H7 (cell line): ENCODE measurements around the gene WDR35. TPM values are rescaled to one million over a fixed set of nuclear protein-coding genes. Genes with fewer than 3 reads are reported as not detected.
A peak's percentile ranks its signal among the peaks of the same experiment; 100 is the strongest.

ENCODE experiments used
- DNase-seq: peaks from one replicate; pipeline ENCODE4 v3.0.0; 2012
- H3K27me3 ChIP-seq: 2 replicates; pipeline ENCODE4 v1.6.0; 2011; ENCODE audit warnings: mild to moderate bottlenecking, low read length; ENCODE audit not compliant: control insufficient read depth, insufficient read depth
- H3K36me3 ChIP-seq: replicated peaks from 2 replicates; pipeline ENCODE4 v1.5.1; 2011; ENCODE audit warnings: low read length; ENCODE audit not compliant: control insufficient read depth, insufficient read depth
- H3K4me3 ChIP-seq: 2 replicates; pipeline ENCODE4 v1.5.1; 2011; ENCODE audit warnings: low read depth, mild to moderate bottlenecking, control low read depth, low read length, moderate library complexity; ENCODE audit not compliant: insufficient read depth
- total RNA-seq: library from RNA; depleted of rRNA; stranded (reverse); fragments of >200 nt; shearing (Covaris generic); gene quantifications from 2 replicates; pipeline ENCODE4 v1.2.3, GENCODE V29; 2014

WDR35 gene
- total RNA-seq, 1 experiment from 2014 or later: 12.4 TPM

GRCh38 chr2:20018601-20019152 lies 28.8 kb upstream of the WDR35 start:
- Histone ChIP-seq H3K36me3 (no peaks in the 10 kb centered on the region), H3K27me3 (no peaks in the 10 kb centered on the region; the same call in 1 of the 2 replicates), H3K4me3 (no peak overlapping the region)
- DNase-seq: no peak

- DNase-seq: peak; percentile 50
Observed at GRCh38 chr2:20016346-20016745, 26.4 kb upstream of the WDR35 start.

DNA sequence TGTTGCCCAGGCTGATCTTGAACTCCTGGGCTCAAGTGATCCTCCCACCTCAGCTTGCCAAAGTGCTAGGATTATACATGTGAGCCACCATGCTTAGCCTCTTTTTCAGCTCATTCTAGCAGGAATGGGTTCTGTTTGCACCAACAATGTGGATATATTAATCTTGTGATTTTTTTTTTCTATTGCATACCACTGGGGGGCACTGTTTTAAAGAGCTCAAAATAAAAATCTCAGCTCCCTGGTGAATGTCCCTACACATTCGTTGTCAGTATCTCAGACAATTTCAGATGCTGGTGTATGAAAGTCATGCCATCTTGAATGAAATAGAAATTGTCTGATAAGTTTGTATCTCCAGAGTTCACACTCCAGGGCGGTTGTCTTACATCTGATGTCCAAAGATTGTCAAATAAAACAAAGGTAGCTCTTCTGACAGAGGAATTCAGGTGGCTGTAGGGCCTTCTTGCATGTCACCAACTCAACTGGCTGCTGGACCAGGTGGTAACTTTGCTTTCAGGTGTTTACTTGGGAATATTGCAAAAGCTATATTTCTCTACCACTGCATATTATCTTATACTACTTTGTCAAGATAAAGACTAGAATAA lies 25.7 kb upstream of the WDR35 start:
- Histone ChIP-seq H3K27me3 (peaks cover 19% of the 10 kb centered on the region), H3K4me3 (no peak overlapping the region), H3K36me3 (no peaks in the 10 kb centered on the region)
- DNase-seq: peak; percentile 57

More at GRCh38 chr2:20016346-20016745, 26.4 kb upstream of the WDR35 start:
- no peak overlapping the region for H3K4me3 ChIP-seq
- H3K36me3 ChIP-seq: no peaks in the 10 kb centered on the region
- peaks cover 13% of the 10 kb centered on the region for H3K27me3 ChIP-seq

GRCh38 chr2:20013126-20013849 lies 23.4 kb upstream of the WDR35 start:
- peak; percentile 43 for DNase-seq
- peak overlapping the region; percentile 51 for H3K4me3 ChIP-seq
- H3K36me3 ChIP-seq: no peaks in the 10 kb centered on the region
- H3K27me3 ChIP-seq: peaks cover 20% of the 10 kb centered on the region

- DNase-seq: peak; percentile 89
- peak within 1 kb of the TSS; percentile 51 for H3K4me3 ChIP-seq
- peaks cover 20% of the 10 kb centered on the region for H3K27me3 ChIP-seq
- H3K36me3 ChIP-seq: no peaks in the 10 kb centered on the region
Observed at GRCh38 chr2:20012282-20013125, 22.6 kb upstream of the WDR35 start, which contains the start of gene MATN3. Gene MATN3 (minus strand): TSS chr2:20012668. CDS start chr2:20012631, 37 bp downstream.

DNA sequence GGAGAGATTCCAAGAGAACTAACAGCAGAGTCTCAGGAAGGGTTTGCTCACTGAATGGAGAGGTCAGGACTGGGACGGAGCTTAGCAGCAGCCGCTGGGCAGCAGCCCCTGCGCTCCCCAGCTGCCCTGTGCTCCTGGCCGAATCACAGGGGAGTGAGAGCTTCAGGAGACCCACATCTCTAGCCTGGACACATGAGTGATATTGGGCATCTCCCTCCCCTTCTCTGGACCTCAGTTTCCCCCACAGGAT lies 22.1 kb upstream of the WDR35 start:
- Histone ChIP-seq H3K4me3 (peak overlapping the region; percentile 51), H3K27me3 (peaks cover 20% of the 10 kb centered on the region), H3K36me3 (no peaks in the 10 kb centered on the region)
- no peak for DNase-seq

DNA sequence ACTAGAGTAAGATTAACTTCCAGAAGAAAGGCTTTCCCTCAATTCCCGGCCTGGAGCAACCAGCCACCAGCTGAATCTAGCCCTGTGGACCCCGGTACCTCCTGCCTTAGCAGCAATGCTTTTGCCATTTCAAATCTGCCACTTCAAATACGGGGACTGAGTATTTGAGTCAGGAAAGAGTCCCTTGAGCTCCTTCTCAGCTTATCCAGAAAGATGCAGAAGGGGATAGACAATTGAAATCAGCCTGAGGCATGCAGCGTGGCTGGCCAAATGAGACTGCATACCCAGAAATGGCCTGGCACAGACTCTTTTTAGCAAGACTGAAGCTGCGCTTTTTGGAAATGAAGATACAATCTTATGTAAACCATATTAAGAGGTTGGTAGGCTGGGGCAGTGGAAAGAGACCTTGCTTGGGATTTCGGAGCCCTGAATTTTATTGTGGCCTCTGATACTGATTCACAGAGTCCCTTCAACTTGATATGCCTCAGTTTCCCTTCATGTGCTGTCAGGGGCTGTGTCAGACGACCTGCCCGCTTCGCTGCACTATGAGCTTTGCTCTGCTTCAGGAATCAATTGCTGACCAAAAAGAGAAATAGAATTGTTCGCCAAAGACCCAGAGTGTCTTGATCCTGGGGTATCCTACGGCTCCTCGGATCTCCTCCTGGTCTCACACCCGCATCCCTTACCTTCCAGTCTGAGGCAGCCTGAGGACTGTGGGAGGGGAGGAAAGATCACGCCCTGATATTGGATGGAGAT lies 21.5 kb upstream of the WDR35 start:
- H3K4me3 ChIP-seq: peak overlapping the region; percentile 51; the same call in 1 of the 2 replicates
- peaks cover 20% of the 10 kb centered on the region for H3K27me3 ChIP-seq
- no peaks in the 10 kb centered on the region for H3K36me3 ChIP-seq
- DNase-seq: no peak

DNA sequence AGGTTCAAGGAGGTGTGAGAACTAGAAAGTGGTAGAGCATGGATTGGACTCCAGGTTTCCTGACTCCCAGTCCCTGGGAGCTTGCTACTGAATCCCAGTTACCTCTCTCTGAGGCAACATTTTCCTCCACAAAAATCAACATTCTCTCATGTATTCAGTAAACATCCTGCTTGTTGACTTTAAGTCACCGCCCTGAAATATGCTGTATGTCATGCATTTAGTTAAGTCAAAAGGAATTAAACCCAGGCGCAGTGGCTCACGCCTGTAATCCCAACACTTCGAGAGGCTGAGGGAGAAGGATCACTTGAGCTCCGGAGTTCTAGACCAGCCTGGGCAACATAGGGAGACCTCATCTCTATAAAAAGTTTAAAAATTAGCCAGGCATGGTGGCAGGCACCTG lies 18.8 kb upstream of the WDR35 start:
- Histone ChIP-seq H3K27me3 (peaks cover 20% of the 10 kb centered on the region), H3K4me3 (no peak overlapping the region), H3K36me3 (no peaks in the 10 kb centered on the region)
- no peak for DNase-seq

- H3K4me3 ChIP-seq: no peak overlapping the region
Observed at GRCh38 chr2:20005891-20006470, 16.1 kb upstream of the WDR35 start.

GRCh38 chr2:20005067-20005627 lies 15.2 kb upstream of the WDR35 start:
- Histone ChIP-seq H3K4me3 (no peak overlapping the region), H3K27me3 (no peaks in the 10 kb centered on the region), H3K36me3 (no peaks in the 10 kb centered on the region)
- no peak for DNase-seq

More at GRCh38 chr2:20005891-20006470, 16.1 kb upstream of the WDR35 start:
- Histone ChIP-seq H3K27me3 (peaks cover 3% of the 10 kb centered on the region), H3K36me3 (no peaks in the 10 kb centered on the region)
- no peak for DNase-seq

- no peak for DNase-seq
- Histone ChIP-seq H3K4me3 (no peak overlapping the region), H3K36me3 (no peaks in the 10 kb centered on the region), H3K27me3 (no peaks in the 10 kb centered on the region)
Observed at GRCh38 chr2:20001361-20001863, 11.5 kb upstream of the WDR35 start.

DNA sequence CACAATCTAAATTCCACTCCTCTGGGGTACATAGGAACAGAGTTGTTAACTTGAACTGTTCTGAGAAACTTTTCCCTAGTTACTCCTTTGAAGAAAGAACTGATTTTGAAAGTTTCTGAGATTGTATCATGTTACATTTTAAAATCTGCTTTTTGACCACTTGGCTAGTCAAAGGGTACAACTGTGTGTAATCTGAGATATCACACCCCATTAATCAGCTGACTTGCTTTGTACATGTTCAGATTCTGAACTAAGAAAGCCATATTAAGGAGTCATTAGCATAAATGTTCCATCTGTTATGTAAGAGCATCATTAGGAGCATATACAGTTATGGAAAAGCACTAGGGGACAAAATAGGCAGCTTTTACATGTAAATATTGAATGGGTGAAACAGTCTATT lies 3.8 kb upstream of the WDR35 start:
- no peak overlapping the region for H3K4me3 ChIP-seq
- no peaks in the 10 kb centered on the region for H3K27me3 ChIP-seq
- no peaks in the 10 kb centered on the region for H3K36me3 ChIP-seq
- DNase-seq: no peak

DNA sequence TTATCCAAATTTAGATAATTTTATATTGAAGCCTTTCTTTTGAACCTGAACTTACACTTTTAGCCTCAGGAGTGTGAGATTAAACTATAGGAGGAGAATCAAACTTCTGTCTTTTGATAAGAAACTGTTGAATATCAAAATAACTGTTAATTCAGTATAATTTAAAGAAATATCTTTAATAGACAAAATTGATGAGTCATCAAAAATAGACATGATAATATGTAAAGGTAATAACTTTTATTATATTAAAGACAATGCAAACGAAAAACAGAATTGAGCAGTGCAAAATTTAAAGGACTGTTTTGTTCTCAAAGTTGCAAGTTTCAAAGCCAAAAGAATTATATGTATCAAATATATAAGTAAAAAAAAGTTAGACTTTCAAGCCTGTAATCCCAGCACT lies 2.0 kb upstream of the WDR35 start:
- Histone ChIP-seq H3K4me3 (no peak overlapping the region), H3K36me3 (no peaks in the 10 kb centered on the region), H3K27me3 (no peaks in the 10 kb centered on the region)
- no peak for DNase-seq
